Naive thymus-derived CD8-positive, alpha-beta T cell (primary cell): Measurements from ENCODE around the gene CDCA5. TPM values are rescaled to one million over a fixed set of nuclear protein-coding genes. Genes with fewer than 3 reads are reported as not detected.

Source experiments
- ATAC-seq, 2 donors: fragments of 150-1000 bp; cut with Tn5 transposase in 1 of 2; sonication (Bioruptor Pico), chemical (Tn5 transposase) in 1 of 2; 1 replicate in 1 of 2; 2 replicates in 1 of 2; pipeline ENCODE4 v1.10.0; 2021; ENCODE audit warnings: mild to moderate bottlenecking in 2 of 2, moderate library complexity in 2 of 2
- POLR2A ChIA-PET: fragments of 350-600 bp; sonication (Branson Sonifier 250); formaldehyde crosslinking; loops from one replicate; lab custom pipeline; 2021; ENCODE audit warnings: antibody characterized with exemption; lab: Charles Lee
- DNase-seq, 10 donors: peaks; one replicate each; pipeline versions ENCODE4 v3.0.0 to v3.0.0-alpha.2; 2020 to 2022
- H3K27ac Mint-ChIP-seq, 10 donors: one replicate each; pipeline ENCODE4 v1.8.0; 2020 to 2022; ENCODE audit warnings: mild to moderate bottlenecking in 10 of 10, mixed read lengths in 10 of 10, moderate library complexity in 4 of 10, inconsistent platforms in 1 of 10
- H3K27me3 Mint-ChIP-seq, 5 donors: one replicate each; pipeline ENCODE4 v1.8.0; 2021 to 2022; ENCODE audit warnings: mixed read lengths in 5 of 5
- H3K36me3 Mint-ChIP-seq, 3 donors: one replicate each; pipeline ENCODE4 v1.8.0; 2020 to 2022; ENCODE audit warnings: mixed read lengths in 3 of 3, mild to moderate bottlenecking in 2 of 3, inconsistent platforms in 1 of 3
- H3K4me1 Mint-ChIP-seq, 4 donors: one replicate each; pipeline ENCODE4 v1.8.0; 2021 to 2022; ENCODE audit warnings: mixed read lengths in 4 of 4
- H3K4me3 Mint-ChIP-seq, 10 donors: one replicate each; pipeline ENCODE4 v1.8.0; 2020 to 2022; ENCODE audit warnings: mild to moderate bottlenecking in 10 of 10, mixed read lengths in 10 of 10, moderate library complexity in 6 of 10, inconsistent platforms in 1 of 10
- H3K9me3 Mint-ChIP-seq, 9 donors: one replicate each; pipeline ENCODE4 v1.8.0; 2020 to 2022; ENCODE audit warnings: mixed read lengths in 9 of 9, mild to moderate bottlenecking in 3 of 9, inconsistent platforms in 1 of 9, moderate library complexity in 1 of 9
- polyA plus RNA-seq, 3 donors: library from polyadenylated mRNA; unstranded; fragments of 300-500 nt; fragmentation: Illumina TruSeq; gene quantifications; one replicate each; pipeline ENCODE4 v1.2.3, GENCODE V29; 2021
- total RNA-seq, 8 experiments: library from RNA in 2 of 8; stranded (reverse) in 2 of 8; gene quantifications; one replicate each; pipeline ENCODE4 v1.2.3 and lab custom pipeline; 2021 to 2026

CDCA5 gene
- total RNA-seq (1 to 10 TPM in 1 of 2 experiments, under 1 TPM in 1; 0.60 to 1.0 TPM), polyA plus RNA-seq (under 1 TPM; 0.22 to 0.90 (median 0.35) TPM), total RNA-seq (lab: John Stamatoyannopoulos, UW) (0.67 to 6.8 (median 1.2) reads per million in 6 experiments)

DNA sequence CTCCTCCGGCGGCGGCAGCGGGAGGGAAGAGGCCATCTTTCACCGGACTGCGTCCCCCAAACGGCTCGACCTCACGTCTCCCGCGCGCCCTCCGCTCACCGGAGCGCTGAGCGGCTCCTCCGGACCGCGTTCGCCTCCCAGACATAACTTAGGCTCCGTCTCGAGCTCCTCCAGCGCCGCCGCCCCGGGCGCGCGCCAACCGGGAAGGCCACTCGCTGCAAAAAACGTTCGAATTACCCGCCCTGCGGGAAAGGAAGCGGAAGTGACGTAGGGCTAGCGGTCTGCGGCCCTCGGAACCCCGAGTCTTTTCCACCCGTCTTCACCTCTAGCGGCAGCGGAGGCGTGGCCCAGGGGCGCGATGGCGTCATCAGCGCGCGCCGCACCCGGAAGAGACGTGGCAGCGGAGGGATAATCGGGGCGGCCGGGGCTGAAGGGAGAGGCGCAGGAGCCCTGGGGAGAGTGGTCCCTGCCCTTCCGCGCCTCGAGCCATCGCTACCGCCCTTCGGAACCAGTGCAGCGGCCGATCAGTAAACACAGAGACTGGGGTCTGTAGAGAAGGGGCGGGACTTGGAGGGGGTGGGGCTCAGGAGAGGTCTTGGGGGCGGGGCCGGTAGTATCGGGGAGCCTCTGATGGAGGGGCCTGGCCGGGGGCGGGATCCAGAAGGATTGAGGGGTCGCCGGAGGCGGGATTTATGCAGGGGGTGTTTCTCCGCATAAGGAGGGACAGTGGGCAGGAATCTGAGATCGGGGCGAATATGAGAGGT is at the start of gene CDCA5, which contains the start of gene ZFPL1:
Gene CDCA5, minus strand, starts transcription at position 207 of the 764 bp plus-strand sequence. Its CDS starts 62 bp downstream, at position 145.
Gene ZFPL1, plus strand, starts transcription at position 389 of the 764 bp plus-strand sequence. CDS start 477 bp downstream, outside the sequence.
- peak; percentile 88 to 92 for ATAC-seq
- Mint-ChIP-seq H3K36me3 (peaks cover 0 to 29% (median under 1%) of the 10 kb centered on the region in 3 donors), H3K27me3 (peaks cover 0 to 2% (median 0%) of the 10 kb centered on the region in 5 donors), H3K4me1 (peaks cover 18 to 31% (median 27%) of the 10 kb centered on the region in 4 donors), H3K27ac (peak within 1 kb of the TSS; percentile 91 to 99 (median 98)), H3K4me3 (peak within 1 kb of the TSS; percentile 86 to 99 (median 92)), H3K9me3 (no peaks in the 10 kb centered on the region)
- POLR2A ChIA-PET = interaction anchor here (1.0 to 4.6 kb wide), 8 partner anchors 11 to 57 kb away, joined by 3 to 48 read pairs (median 5); partner anchors contain the start of genes FAU, MRPL49, SAC3D1 and SNX15
- DNase-seq = peak; percentile 92 to 98 (median 96)

- H3K27me3 Mint-ChIP-seq = no peaks in the 10 kb centered on the region
- ATAC-seq (no peak), DNase-seq (peak in 2 of 10 donors; percentile 36 to 45)
- peaks cover 26 to 57% (median 45%) of the 10 kb centered on the region in 4 donors for H3K4me1 Mint-ChIP-seq
- POLR2A ChIA-PET = interaction anchor here (0.8 to 5.6 kb wide), 10 partner anchors 10 to 392 kb away, joined by 3 to 135 read pairs (median 12); partner anchors contain the start of genes CAPN1, FAU, MRPL49 and RASGRP2
- H3K27ac Mint-ChIP-seq = peak overlapping the region; percentile 99 to 100 (median 100)
- peaks cover 0 to 32% (median 0%) of the 10 kb centered on the region in 3 donors for H3K36me3 Mint-ChIP-seq
- no peaks in the 10 kb centered on the region for H3K9me3 Mint-ChIP-seq
- peak overlapping the region; percentile 94 to 100 (median 98) for H3K4me3 Mint-ChIP-seq
Measured at GRCh38 chr11:65132988-65133700, 49.3 kb upstream of the CDCA5 start.

- Mint-ChIP-seq H3K4me3 (peak overlapping the region; percentile 39 to 100 (median 98)), H3K27me3 (no peaks in the 10 kb centered on the region), H3K9me3 (no peaks in the 10 kb centered on the region), H3K27ac (peak overlapping the region in 8 of 10 donors; percentile 84 to 100 (median 100)), H3K36me3 (peaks cover 0 to 39% (median 0%) of the 10 kb centered on the region in 3 donors), H3K4me1 (peaks cover 25 to 55% (median 42%) of the 10 kb centered on the region in 4 donors)
- DNase-seq = no peak
- no peak for ATAC-seq
- POLR2A ChIA-PET = interaction anchor here (3.0 to 5.6 kb wide), 2 partner anchors 9 to 11 kb away, joined by 20 to 135 read pairs; partner anchors contain the start of genes FAU and MRPL49
Measured at GRCh38 chr11:65132238-65132987, 48.6 kb upstream of the CDCA5 start.

DNA sequence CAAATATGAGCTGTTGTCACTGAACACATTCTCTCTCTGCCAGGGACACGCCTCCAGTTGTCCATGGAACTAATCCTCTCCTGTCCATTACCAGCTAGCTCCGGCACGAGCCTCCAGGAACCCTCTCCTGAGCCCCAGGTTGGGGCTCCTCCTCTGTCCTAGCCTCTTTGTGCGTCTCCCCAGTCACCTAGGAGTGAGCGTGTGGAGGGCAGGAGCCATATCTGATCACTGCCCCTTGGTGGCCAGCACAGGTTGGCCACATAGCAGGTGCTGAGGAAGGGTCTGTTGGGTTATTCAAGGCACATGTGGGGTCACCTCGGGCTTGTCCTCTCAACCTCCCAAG is 48.0 kb upstream of the CDCA5 start:
- ATAC-seq (no peak), DNase-seq (no peak)
- Mint-ChIP-seq H3K9me3 (no peaks in the 10 kb centered on the region), H3K36me3 (peaks cover 0 to 44% (median 0%) of the 10 kb centered on the region in 3 donors), H3K4me1 (peaks cover 25 to 51% (median 39%) of the 10 kb centered on the region in 4 donors), H3K4me3 (peak overlapping the region in 4 of 10 donors; percentile 18 to 96 (median 37)), H3K27ac (peak overlapping the region in 5 of 10 donors; percentile 31 to 100 (median 81)), H3K27me3 (no peaks in the 10 kb centered on the region)
- POLR2A ChIA-PET = interaction anchor here (0.6 to 3.0 kb wide), 3 partner anchors 10 to 505 kb away, joined by 4 to 20 read pairs (median 5); partner anchors contain the start of genes FAU and MRPL49

DNA sequence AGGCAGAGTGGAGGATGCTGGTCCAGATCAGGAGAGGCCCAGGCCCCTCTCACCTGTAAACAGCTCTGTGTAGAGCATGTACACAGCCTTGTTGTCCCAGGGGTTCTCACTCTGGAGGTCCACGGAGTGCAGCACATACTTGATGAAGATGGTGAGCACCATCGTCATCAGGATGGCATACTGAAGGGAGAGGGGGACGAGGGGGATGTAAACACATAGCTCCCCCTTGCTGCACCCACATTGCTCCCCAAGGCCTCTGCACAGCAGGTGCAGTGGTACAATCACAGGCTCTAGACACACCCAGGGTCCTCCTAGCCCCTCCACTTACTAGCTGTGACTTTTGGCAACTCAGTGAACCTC is 47.6 kb upstream of the CDCA5 start:
- ATAC-seq = no peak
- Mint-ChIP-seq H3K4me1 (peaks cover 20 to 47% (median 34%) of the 10 kb centered on the region in 4 donors), H3K4me3 (peak overlapping the region in 5 of 10 donors; percentile 4 to 70 (median 18)), H3K27me3 (no peaks in the 10 kb centered on the region), H3K36me3 (peaks cover 0 to 49% (median 0%) of the 10 kb centered on the region in 3 donors), H3K9me3 (no peaks in the 10 kb centered on the region), H3K27ac (peak overlapping the region in 6 of 10 donors; percentile 32 to 99 (median 38))
- no peak for DNase-seq
- POLR2A ChIA-PET = interaction anchor here (0.6 to 3.0 kb wide), 4 partner anchors 9 to 505 kb away, joined by 4 to 20 read pairs (median 6); partner anchors contain the start of genes FAU, MRPL49 and ZNHIT2

GRCh38 chr11:65130631-65131416 is 47.0 kb upstream of the CDCA5 start:
- no peaks in the 10 kb centered on the region for H3K27me3 Mint-ChIP-seq
- no peak for DNase-seq
- H3K9me3 Mint-ChIP-seq = no peaks in the 10 kb centered on the region
- peaks cover 0 to 53% (median 0%) of the 10 kb centered on the region in 3 donors for H3K36me3 Mint-ChIP-seq
- peak overlapping the region in 7 of 10 donors; percentile 32 to 99 (median 36) for H3K27ac Mint-ChIP-seq
- H3K4me3 Mint-ChIP-seq = peak overlapping the region in 5 of 10 donors; percentile 4 to 70 (median 18)
- H3K4me1 Mint-ChIP-seq = peaks cover 14 to 41% (median 28%) of the 10 kb centered on the region in 4 donors
- ATAC-seq = no peak
- POLR2A ChIA-PET = interaction anchor here (1.1 to 3.0 kb wide), 4 partner anchors 9 to 20 kb away, joined by 4 to 20 read pairs (median 6); partner anchors contain the start of genes FAU, MRPL49 and ZNHIT2

- no peak for DNase-seq
- peaks cover 0 to 62% (median 0%) of the 10 kb centered on the region in 3 donors for H3K36me3 Mint-ChIP-seq
- peaks cover 12 to 33% (median 20%) of the 10 kb centered on the region in 4 donors for H3K4me1 Mint-ChIP-seq
- H3K27ac Mint-ChIP-seq = peak overlapping the region in 3 of 10 donors; percentile 53 to 66 (median 62)
- no peaks in the 10 kb centered on the region for H3K27me3 Mint-ChIP-seq
- H3K4me3 Mint-ChIP-seq = no peak overlapping the region
- POLR2A ChIA-PET = interaction anchor here (1.6 to 3.0 kb wide), 3 partner anchors 8 to 19 kb away, joined by 4 to 20 read pairs (median 8); partner anchors contain the start of genes FAU, MRPL49 and ZNHIT2
- no peak for ATAC-seq
- no peaks in the 10 kb centered on the region for H3K9me3 Mint-ChIP-seq
Measured at GRCh38 chr11:65129649-65130441, 46.0 kb upstream of the CDCA5 start.

DNA sequence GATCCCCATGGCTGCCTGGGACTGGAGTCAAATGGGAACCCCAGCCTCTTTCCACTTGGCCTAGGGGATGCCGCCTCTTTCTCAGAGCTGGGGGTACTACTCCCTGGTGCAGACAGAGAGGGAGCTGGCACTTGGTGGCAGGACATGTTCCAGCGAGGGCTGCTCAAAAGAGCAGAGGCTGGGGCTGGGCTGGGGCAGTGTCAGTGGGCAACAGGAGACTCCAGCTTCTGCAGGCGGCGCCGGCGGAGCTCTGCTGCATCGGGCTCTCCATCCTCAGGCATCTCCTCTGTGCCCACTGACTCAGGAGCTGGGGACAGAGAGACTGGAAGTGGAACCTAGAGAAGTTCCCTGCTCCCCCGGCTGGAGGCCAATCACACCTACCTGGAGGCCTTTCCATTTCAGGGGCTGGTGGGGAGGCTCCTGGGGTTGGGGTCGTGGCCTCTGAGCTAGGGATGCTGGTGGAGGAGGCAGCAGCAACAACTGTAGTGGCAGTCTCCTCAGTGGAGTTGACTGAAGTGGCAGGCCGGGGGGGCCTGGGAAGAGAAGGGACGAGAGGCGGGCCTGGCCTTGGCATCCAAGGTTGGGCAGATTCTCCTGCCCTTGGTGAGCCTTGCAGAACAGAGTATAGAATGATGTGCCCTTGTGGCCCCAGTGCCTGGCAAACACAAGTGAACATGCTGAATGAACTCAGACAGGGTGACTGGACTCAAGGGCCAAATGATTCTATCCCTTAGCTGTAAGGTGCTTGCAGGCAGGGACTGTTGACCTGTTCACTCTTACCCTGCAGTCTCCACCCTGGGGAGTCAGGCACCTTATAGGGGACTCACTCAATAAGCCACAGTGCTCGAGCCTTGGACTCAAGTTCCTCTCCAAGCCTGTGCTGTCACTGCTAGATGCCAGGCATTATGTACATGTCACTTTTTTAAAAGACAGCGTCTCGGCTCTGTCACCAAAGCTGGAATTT is 44.6 kb upstream of the CDCA5 start:
- Mint-ChIP-seq H3K9me3 (no peaks in the 10 kb centered on the region), H3K36me3 (peaks cover 0 to 70% (median 0%) of the 10 kb centered on the region in 3 donors), H3K27me3 (no peaks in the 10 kb centered on the region), H3K4me3 (no peak overlapping the region), H3K4me1 (peaks cover 10 to 33% (median 17%) of the 10 kb centered on the region in 4 donors), H3K27ac (peak overlapping the region in 3 of 10 donors; percentile 8 to 22 (median 9))
- no peak for ATAC-seq
- POLR2A ChIA-PET = interaction anchor here (2.1 kb wide), 1 partner anchor 12 kb away, joined by 7 read pairs; the partner anchor contains the start of gene ZNHIT2
- no peak for DNase-seq

- Mint-ChIP-seq H3K9me3 (no peaks in the 10 kb centered on the region), H3K4me1 (peaks cover 5 to 30% (median 16%) of the 10 kb centered on the region in 4 donors), H3K27me3 (no peaks in the 10 kb centered on the region), H3K27ac (no peak overlapping the region), H3K36me3 (peaks cover 0 to 67% (median 0%) of the 10 kb centered on the region in 3 donors), H3K4me3 (no peak overlapping the region)
- POLR2A ChIA-PET = interaction anchor here (1.4 to 2.1 kb wide), 2 partner anchors 11 to 16 kb away, joined by 4 to 7 read pairs; partner anchors contain the start of genes TM7SF2 and ZNHIT2
- ATAC-seq = no peak
- DNase-seq = no peak
Measured at GRCh38 chr11:65127473-65128181, 43.8 kb upstream of the CDCA5 start.
